ENCODE results near the gene OTOR.

OTOR gene

DNA sequence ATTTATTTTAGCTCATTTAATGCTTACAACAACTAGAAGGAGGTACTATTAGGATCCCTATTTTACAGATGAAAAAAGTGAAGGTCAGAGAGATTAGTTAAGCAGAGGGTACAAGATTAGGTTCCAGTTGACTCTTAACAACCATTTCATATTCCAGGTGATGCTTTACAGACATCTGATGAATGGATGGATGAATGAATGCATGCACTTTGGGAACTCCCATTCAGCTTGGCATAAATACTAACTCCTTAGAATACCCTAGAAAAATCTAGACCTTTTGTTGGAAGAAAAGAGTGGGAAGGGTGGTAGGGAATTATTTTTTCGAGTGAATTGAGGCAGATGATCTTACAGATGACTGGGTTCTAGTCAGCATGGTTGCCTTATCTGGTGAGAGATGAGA, 19.1 kb upstream of the OTOR start:
- no peak for DNase-seq (ENCODE audit: extremely low read depth, low read depth)
- TF ChIP-seq, protein P1, sequence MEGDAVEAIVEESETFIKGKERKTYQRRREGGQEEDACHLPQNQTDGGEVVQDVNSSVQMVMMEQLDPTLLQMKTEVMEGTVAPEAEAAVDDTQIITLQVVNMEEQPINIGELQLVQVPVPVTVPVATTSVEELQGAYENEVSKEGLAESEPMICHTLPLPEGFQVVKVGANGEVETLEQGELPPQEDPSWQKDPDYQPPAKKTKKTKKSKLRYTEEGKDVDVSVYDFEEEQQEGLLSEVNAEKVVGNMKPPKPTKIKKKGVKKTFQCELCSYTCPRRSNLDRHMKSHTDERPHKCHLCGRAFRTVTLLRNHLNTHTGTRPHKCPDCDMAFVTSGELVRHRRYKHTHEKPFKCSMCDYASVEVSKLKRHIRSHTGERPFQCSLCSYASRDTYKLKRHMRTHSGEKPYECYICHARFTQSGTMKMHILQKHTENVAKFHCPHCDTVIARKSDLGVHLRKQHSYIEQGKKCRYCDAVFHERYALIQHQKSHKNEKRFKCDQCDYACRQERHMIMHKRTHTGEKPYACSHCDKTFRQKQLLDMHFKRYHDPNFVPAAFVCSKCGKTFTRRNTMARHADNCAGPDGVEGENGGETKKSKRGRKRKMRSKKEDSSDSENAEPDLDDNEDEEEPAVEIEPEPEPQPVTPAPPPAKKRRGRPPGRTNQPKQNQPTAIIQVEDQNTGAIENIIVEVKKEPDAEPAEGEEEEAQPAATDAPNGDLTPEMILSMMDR (IDR thresholded peaks at IDR 0.05; ENCODE audit: low read depth, low read length): no peak

DNA sequence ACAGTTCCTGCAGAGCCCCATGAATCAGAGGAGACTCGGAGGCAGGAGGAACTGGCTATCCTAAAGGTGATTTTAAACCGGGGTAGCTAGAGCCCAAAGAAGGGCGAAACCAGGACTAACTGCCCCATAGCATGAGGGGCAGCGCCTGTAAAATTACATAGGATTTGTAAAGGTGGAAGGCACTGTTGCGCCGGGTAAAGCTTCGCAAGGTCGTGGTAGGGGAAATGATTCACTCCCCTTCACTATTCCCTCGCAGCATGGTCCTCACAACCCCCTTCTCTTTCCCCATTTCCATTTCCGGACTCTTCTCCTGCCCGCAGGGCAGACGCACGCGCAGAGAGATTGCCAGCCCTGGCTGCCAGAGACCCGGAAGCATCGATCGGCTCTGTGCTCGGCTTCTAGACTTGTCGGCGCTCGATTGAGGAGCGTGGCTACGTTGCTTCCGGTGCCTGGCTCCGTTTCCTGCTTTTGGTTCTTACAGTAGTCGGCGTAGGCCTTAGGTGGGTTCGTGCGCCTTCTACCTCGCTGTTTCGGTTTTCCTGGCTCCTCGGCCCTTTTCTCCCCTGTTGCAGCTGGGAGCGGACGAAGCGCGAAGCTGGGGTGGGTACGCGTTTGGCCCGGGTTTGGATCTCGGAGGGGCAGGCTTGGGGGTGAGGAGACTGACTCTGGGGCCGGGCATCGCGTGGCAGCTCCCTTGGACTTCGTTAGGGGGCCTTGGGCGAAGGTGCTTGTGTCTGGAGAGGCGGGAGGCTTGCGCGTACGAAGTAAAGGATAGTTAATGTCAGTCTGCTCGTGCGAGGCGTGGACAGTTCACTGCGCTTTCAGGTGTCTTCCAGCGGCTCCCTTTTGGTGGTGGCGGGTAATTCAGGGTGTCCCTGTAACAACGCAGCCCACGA, 18.3 kb upstream of the OTOR start, which contains the start of gene SNRPB2:
SNRPB2 (plus strand) TSS at position 462 of the 896 bp plus-strand sequence. CDS start 1,677 bp downstream, outside the sequence.
- peak; percentile 89 for DNase-seq (ENCODE audit: extremely low read depth, low read depth)
- TF ChIP-seq, protein P1 (IDR thresholded peaks at IDR 0.05; ENCODE audit: low read depth, low read length): no peak

DNA sequence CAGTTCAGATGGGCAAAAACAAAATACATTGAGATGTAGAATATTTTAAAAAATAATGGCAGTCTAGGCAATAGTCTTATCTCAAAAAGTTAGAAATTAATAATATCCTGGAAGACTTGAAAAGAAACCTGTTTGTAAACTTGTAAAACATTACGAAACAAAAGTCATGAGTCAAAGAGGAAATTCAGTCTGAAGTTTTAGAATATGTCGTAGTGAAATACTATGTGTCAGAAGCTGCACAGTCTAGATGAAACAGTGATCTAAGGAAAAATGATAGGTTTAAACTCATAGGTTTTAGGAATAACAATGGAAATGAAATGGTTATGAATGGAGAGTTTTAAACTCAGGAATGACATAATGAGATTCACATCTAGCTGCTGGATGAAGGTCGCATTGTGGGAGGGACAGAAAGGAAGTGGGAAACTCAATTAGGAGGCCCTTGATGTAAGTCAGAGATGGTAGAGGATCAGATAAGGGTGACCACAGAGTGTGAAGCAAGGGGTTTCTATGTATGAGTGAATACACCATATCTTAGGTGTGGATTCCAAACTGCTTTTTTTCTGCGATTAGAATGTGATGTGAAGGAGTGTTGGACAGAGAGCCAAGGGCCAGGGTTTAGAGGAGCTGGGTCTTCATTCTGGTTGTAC, 15.5 kb upstream of the OTOR start:
- TF ChIP-seq, protein P1 (IDR thresholded peaks at IDR 0.05; ENCODE audit: low read depth, low read length): no peak
- DNase-seq (ENCODE audit: extremely low read depth, low read depth): no peak

DNA sequence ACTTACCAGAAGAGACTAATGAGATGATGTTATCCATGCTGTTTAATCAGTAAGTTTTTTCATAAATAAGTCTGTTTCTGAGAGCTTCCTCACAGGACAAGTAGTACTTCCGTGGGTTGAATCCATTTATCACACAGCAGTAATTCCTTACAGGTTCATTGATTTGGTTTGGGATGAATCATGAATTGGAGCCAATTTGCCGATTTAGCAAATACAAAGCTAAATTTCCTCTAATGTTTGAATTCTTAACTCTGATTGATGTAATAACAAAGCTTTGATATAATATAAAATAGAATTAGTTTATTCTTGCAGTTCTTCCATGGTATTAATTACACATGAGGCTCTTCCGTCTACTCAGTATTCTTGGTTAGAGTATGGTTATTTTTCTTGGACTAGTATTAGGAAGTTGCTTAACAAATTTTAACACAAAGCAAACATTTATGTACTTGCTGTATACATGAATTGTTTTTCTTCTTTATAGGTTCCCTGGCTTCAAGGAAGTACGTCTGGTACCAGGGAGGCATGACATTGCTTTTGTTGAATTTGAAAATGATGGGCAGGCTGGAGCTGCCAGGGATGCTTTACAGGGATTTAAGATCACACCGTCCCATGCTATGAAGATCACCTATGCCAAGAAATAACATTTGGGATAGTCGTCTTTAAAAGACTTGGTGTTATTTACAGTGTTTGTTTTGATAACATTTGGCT, 7.6 kb upstream of the OTOR start:
- TF ChIP-seq, protein P1 (IDR thresholded peaks at IDR 0.05; ENCODE audit: low read depth, low read length): no peak
- DNase-seq (ENCODE audit: extremely low read depth, low read depth): no peak

DNA sequence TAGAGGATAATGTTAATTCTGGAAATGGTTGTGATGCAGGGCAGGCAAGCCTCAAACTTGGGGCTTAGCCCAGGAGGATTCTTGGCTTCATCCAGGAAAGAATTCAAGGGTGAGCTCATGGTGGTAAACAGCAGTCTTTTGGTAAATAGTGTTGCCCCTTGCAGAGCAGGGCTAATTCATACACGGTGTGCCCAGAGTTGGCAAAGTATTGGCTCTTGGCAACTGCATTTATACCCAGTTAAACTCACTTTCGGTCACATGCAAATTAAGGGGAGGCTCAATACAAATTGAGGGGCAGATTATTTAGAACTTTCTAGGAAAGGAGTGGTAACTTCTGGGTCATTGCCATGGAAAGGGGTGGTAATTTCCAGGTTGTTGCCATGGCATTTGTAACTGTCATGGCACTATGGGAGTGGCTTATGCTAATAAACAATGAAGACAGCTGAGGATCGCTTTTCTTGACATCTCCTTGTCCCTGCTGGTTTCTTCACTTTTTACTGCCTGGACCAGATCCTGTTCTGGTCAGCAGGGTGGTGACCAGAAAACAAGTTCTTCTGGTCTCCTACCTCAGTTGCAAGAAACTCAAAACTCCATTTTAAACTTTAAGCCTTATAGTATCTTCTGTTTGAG, 3.9 kb upstream of the OTOR start:
- TF ChIP-seq, protein P1 (IDR thresholded peaks at IDR 0.05; ENCODE audit: low read depth, low read length): no peak
- DNase-seq (ENCODE audit: extremely low read depth, low read depth): no peak

DNA sequence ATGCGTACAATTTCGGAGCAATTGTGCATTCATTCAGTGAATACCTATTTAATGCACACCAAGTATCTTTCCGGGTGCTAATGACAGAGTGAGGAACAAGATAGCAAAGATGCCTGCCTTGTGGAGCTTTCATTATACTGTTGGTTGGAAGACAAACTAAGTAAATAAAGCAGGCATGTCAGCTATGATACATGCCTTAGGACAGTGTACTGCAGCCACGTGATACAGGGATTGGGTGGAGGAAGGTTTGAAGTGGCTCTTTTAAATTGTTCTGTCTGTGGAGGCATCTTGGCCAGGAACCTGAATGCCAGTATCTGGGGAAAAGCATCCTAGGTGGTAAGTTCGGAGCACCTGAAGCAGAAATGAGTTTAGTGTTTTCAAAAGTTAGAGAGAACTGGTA, 3.0 kb upstream of the OTOR start:
- no peak for DNase-seq (ENCODE audit: extremely low read depth, low read depth)
- TF ChIP-seq, protein P1 (IDR thresholded peaks at IDR 0.05; ENCODE audit: low read depth, low read length): no peak
